ENCODE data around the gene HDX. TPM values are rescaled to one million over a fixed set of nuclear protein-coding genes. Genes with fewer than 3 reads are reported as not detected.
"Not testable (repeated sequence)": the region's sequence is repeated elsewhere in the genome, so short reads cannot be mapped to it uniquely, and the experiment has no call there.

The HDX gene
- polyA plus RNA-seq, 6 donors from 2014 or later: 0.97 to 3.5 (median 1.6) TPM; not detected in 1

DNA sequence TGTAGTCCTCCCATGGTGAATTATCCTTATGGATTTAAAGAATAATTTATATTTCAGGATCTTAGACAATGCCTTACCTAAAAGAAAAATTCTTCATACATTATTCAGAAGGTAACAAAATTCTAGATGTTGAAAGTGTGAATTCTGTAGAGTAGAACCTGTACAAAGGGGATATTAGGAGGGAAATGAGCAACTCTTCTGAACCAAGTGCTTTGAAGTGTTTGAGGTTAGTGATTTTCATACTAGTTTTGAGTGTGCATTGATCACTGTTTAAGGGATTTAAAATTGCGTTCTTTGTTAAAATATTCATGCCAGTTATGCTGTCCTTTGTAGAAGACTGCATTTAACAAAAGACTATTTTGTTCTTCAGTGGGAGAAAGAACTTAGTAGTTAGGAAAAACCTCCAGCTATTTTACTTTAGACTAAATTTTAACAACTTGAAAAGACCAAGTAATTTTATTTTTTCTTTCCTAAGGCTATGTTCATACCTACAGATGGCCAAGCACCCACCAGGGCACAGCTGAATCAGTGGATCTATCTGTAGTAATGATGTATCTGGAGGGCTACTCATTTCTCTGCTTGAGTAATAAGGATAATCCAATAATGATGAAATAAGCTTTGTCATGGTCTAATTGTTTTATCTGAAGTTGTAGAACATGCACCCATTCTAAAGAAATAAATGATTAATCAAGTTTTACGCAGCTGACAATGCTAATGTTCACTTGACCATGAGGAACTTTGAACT is 180.0 kb downstream of the HDX start:
- no peak overlapping the region for H3K4me3 Mint-ChIP-seq
- H3K9me3 Mint-ChIP-seq: peaks cover 0 to 2% (median 0%) of the 10 kb centered on the region in 7 donors
- no peak overlapping the region for H3K27ac Mint-ChIP-seq
- H3K27me3 Mint-ChIP-seq: no peaks in the 10 kb centered on the region
- no peaks in the 10 kb centered on the region for H3K4me1 Mint-ChIP-seq
- ATAC-seq (ENCODE audit: low read depth in 2 of 2): no peak
- DNase-seq: no peak
- H3K36me3 Mint-ChIP-seq: no peaks in the 10 kb centered on the region

DNA sequence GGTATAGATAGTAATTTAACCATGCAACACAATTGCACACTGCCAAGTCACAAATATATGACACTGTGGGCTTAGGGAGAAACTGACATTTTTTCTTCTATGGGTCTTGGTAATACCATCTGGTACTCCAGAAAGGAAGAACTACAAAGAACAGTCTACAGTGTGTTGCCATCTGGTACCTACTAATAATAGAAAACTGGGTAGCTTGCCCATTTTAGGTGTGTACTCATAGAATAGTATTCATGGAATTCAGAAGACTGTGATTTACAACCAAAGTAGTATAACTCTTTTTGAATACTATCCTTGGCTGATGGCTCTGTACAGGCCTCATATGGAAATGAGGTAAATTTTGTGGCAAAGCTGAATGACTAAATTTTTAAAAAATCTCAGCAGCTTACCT is 181.6 kb downstream of the HDX start:
- H3K27me3 Mint-ChIP-seq: no peaks in the 10 kb centered on the region
- no peak overlapping the region for H3K4me3 Mint-ChIP-seq
- ATAC-seq (ENCODE audit: low read depth in 2 of 2): no peak
- H3K36me3 Mint-ChIP-seq: no peaks in the 10 kb centered on the region
- no peaks in the 10 kb centered on the region for H3K4me1 Mint-ChIP-seq
- no peak overlapping the region for H3K27ac Mint-ChIP-seq
- no peak for DNase-seq
- H3K9me3 Mint-ChIP-seq: peaks cover 0 to 5% (median 4%) of the 10 kb centered on the region in 7 donors

DNA sequence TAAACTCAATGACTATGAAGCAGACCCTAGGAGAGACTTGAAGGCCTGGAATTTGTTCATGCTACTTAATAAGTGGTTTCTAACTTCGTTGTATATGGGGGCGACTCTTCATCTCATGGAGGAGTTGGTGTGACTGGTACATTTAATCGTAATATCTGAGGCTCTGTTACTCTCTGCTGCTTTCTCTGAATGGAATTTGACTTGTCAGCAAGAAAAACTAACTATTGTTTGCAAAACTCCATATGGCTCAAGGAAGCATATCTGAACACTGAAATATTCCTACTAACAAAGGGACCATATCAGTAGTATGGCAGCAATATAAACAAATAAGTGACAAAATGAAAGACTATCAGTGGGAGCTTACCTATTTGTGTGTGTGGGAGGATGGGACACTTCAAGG is 182.2 kb downstream of the HDX start:
- DNase-seq (no peak), ATAC-seq (ENCODE audit: low read depth in 2 of 2) (no peak)
- Mint-ChIP-seq H3K27ac (no peak overlapping the region), H3K36me3 (peaks cover 0 to 1% of the 10 kb centered on the region in 2 donors), H3K27me3 (no peaks in the 10 kb centered on the region), H3K4me3 (no peak overlapping the region), H3K9me3 (peaks cover 0 to 9% (median 6%) of the 10 kb centered on the region in 7 donors), H3K4me1 (no peaks in the 10 kb centered on the region)

GRCh38 chrX:84318661-84319060 is 183.6 kb downstream of the HDX start:
- no peaks in the 10 kb centered on the region for H3K4me1 Mint-ChIP-seq
- H3K27me3 Mint-ChIP-seq: no peaks in the 10 kb centered on the region
- H3K9me3 Mint-ChIP-seq: peaks cover 0 to 17% (median 12%) of the 10 kb centered on the region in 7 donors
- ATAC-seq (ENCODE audit: low read depth in 2 of 2) (no peak), DNase-seq (no peak)
- H3K4me3 Mint-ChIP-seq: no peak overlapping the region
- H3K36me3 Mint-ChIP-seq: peaks cover 0 to 6% of the 10 kb centered on the region in 2 donors
- H3K27ac Mint-ChIP-seq: peak overlapping the region in 1 of 6 donors; percentile 33

GRCh38 chrX:84315946-84316345 is 186.3 kb downstream of the HDX start:
- H3K4me3 Mint-ChIP-seq, H3K4me1 Mint-ChIP-seq, H3K36me3 Mint-ChIP-seq: not testable (repeated sequence)

More at GRCh38 chrX:84315946-84316345, 186.3 kb downstream of the HDX start:
- ATAC-seq (ENCODE audit: low read depth in 2 of 2); H3K27me3 Mint-ChIP-seq; H3K27ac Mint-ChIP-seq; DNase-seq: not testable (repeated sequence)
- peaks cover 0 to 17% (median 12%) of the 10 kb centered on the region in 7 donors for H3K9me3 Mint-ChIP-seq
